DMS79 (cell line): Measurements from ENCODE around the gene AMBRA1.

Source experiments
- DNase-seq: peaks from one replicate; lab custom pipeline; 2025; lab: John Stamatoyannopoulos, UW

The AMBRA1 gene

GRCh38 chr11:46438211-46438610 is 155.6 kb downstream of the AMBRA1 start:
- DNase-seq: no peak

- DNase-seq: no peak
Observed at GRCh38 chr11:46437122-46437689, 156.6 kb downstream of the AMBRA1 start.

- no peak for DNase-seq
Observed at GRCh38 chr11:46436113-46436512, 157.7 kb downstream of the AMBRA1 start.

- peak; percentile 51 for DNase-seq
Observed at GRCh38 chr11:46435679-46436078, 158.1 kb downstream of the AMBRA1 start.

- no peak for DNase-seq
Observed at GRCh38 chr11:46431211-46431610, 162.6 kb downstream of the AMBRA1 start.

GRCh38 chr11:46429717-46430116 is 164.1 kb downstream of the AMBRA1 start:
- no peak for DNase-seq

GRCh38 chr11:46427364-46427763 is 166.5 kb downstream of the AMBRA1 start:
- no peak for DNase-seq

GRCh38 chr11:46426233-46426991 is 167.4 kb downstream of the AMBRA1 start:
- no peak for DNase-seq

GRCh38 chr11:46422588-46422987 is 171.2 kb downstream of the AMBRA1 start:
- no peak for DNase-seq

- peak; percentile 5 for DNase-seq
Observed at GRCh38 chr11:46421257-46421880, 172.5 kb downstream of the AMBRA1 start.

- no peak for DNase-seq
Observed at GRCh38 chr11:46420513-46420912, 173.3 kb downstream of the AMBRA1 start.

GRCh38 chr11:46418751-46419150 is 175.1 kb downstream of the AMBRA1 start:
- DNase-seq: no peak

GRCh38 chr11:46417711-46418110 is 176.1 kb downstream of the AMBRA1 start:
- DNase-seq: no peak

GRCh38 chr11:46414879-46415278 is 178.9 kb downstream of the AMBRA1 start:
- peak; percentile 76 for DNase-seq

GRCh38 chr11:46414466-46414796 is 179.4 kb downstream of the AMBRA1 start:
- peak; percentile 93 for DNase-seq

- peak; percentile 55 for DNase-seq
Observed at GRCh38 chr11:46413760-46414465, 179.9 kb downstream of the AMBRA1 start.

- DNase-seq: peak; percentile 11
Observed at GRCh38 chr11:46410021-46410420, 183.8 kb downstream of the AMBRA1 start.

GRCh38 chr11:46408407-46408986 is 185.3 kb downstream of the AMBRA1 start:
- DNase-seq: no peak

GRCh38 chr11:46407635-46408034 is 186.2 kb downstream of the AMBRA1 start:
- DNase-seq: no peak

GRCh38 chr11:46404476-46405017 is 189.3 kb downstream of the AMBRA1 start:
- DNase-seq: no peak

- no peak for DNase-seq
Observed at GRCh38 chr11:46402957-46403902, 190.6 kb downstream of the AMBRA1 start.
